GM21619 (cell line): Measurements from ENCODE around the gene PLEKHA6.

Experiments used
- ATAC-seq: cut with Tn5 transposase; IDR thresholded peaks from one replicate; pipeline ENCODE4 v1.9.1; 2021; ENCODE audit not compliant: unreplicated experiment

Gene PLEKHA6

GRCh38 chr1:204265665-204266064, 94.1 kb downstream of the PLEKHA6 start:
- no peak for ATAC-seq

GRCh38 chr1:204264805-204265204, 94.9 kb downstream of the PLEKHA6 start:
- no peak for ATAC-seq

- no peak for ATAC-seq
These were observed 96.3 kb downstream of the PLEKHA6 start for GRCh38 chr1:204263254-204263910.

- no peak for ATAC-seq
These were observed 97.0 kb downstream of the PLEKHA6 start for GRCh38 chr1:204262506-204263253.

GRCh38 chr1:204261746-204262505, 97.8 kb downstream of the PLEKHA6 start:
- ATAC-seq, result no peak

- no peak for ATAC-seq
These were observed 98.5 kb downstream of the PLEKHA6 start for GRCh38 chr1:204261266-204261665.

- no peak for ATAC-seq
These were observed 99.0 kb downstream of the PLEKHA6 start for GRCh38 chr1:204260601-204261197.

GRCh38 chr1:204259782-204260181, 99.9 kb downstream of the PLEKHA6 start:
- no peak for ATAC-seq

GRCh38 chr1:204259196-204259595, 100.5 kb downstream of the PLEKHA6 start:
- ATAC-seq, result no peak

- no peak for ATAC-seq
These were observed 101.3 kb downstream of the PLEKHA6 start for GRCh38 chr1:204258213-204259115.

- no peak for ATAC-seq
These were observed 102.3 kb downstream of the PLEKHA6 start for GRCh38 chr1:204257446-204257845.

GRCh38 chr1:204256531-204256930, 103.2 kb downstream of the PLEKHA6 start:
- no peak for ATAC-seq

- ATAC-seq, result no peak
These were observed 103.8 kb downstream of the PLEKHA6 start for GRCh38 chr1:204255966-204256365.

GRCh38 chr1:204255225-204255624, 104.5 kb downstream of the PLEKHA6 start:
- no peak for ATAC-seq

- no peak for ATAC-seq
These were observed 105.6 kb downstream of the PLEKHA6 start for GRCh38 chr1:204254031-204254661.

- ATAC-seq, result no peak
These were observed 107.6 kb downstream of the PLEKHA6 start for GRCh38 chr1:204251926-204252689.

GRCh38 chr1:204251286-204251685, 108.4 kb downstream of the PLEKHA6 start:
- no peak for ATAC-seq

GRCh38 chr1:204250428-204251030, 109.2 kb downstream of the PLEKHA6 start:
- ATAC-seq, result no peak
